ENCODE results near the gene DAD1.
"Not testable (repeated sequence)": the region's sequence is repeated elsewhere in the genome, so short reads cannot be mapped to it uniquely, and the experiment has no call there.

DAD1 gene

DNA sequence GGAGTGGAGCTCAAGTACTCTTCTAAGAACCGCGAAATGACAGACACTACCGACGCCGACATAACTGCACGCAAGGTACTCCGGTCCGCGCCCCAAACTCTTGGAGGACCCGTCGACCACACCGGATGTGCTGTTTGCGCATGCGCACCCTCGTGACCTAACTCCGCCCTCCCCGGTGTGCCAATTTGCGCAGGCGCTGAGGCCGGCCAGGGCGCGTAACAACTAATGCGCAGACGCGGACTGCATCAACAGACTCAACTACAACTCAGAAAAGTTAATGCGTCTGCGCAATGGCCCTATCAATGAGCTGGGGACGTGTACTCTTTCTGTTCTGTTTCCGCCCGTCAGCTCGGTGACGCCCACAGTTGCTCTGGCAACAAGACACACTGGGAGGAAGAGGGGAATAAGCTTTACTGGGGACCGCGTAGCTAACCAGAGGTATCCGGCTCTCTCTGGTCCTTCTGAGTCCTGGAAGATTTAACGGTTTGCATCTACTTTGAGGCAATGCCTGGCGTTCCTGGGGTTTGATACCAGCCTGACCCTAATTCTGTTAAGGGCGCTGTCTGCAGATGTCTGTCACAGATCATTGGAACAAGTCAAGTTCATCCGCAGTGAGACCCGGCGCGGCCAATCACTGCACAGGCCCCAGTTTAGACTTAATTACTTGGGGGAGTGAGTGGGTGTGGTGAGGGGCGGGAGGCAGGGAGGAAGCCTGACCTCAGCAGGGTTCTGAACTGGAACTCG lies at the start of gene DAD1:
TSS of gene DAD1 (minus strand) at position 129 of the 744 bp plus-strand sequence. CDS start at position 62, 67 bp downstream.
- in situ Hi-C loops (cut with HindIII; ENCODE audit: low sequenced_read_pairs), result loop anchor here (10.0 kb wide), 1 partner anchor 216 kb away; no protein-coding TSS in a partner anchor

DNA sequence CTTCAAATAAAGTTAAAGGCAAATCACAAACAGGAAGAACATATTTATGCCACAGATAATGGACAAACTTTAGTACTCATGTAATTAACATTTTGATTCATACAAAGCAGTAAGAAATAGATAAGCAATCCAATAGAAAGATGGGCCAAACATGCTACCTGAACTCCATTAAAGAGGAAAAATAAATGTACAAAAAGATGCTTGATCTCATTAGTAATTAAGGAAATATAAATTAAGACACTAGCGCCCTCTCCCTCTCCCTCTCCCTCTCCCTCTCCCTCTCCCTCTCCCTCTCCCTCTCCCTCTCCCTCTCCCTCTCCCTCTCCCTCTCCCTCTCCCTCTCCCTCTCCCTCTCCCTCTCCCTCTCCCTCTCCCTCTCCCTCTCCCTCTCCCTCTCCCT lies 47.0 kb upstream of the DAD1 start:
- in situ Hi-C loops (cut with HindIII; ENCODE audit: low sequenced_read_pairs), result not testable (repeated sequence)

DNA sequence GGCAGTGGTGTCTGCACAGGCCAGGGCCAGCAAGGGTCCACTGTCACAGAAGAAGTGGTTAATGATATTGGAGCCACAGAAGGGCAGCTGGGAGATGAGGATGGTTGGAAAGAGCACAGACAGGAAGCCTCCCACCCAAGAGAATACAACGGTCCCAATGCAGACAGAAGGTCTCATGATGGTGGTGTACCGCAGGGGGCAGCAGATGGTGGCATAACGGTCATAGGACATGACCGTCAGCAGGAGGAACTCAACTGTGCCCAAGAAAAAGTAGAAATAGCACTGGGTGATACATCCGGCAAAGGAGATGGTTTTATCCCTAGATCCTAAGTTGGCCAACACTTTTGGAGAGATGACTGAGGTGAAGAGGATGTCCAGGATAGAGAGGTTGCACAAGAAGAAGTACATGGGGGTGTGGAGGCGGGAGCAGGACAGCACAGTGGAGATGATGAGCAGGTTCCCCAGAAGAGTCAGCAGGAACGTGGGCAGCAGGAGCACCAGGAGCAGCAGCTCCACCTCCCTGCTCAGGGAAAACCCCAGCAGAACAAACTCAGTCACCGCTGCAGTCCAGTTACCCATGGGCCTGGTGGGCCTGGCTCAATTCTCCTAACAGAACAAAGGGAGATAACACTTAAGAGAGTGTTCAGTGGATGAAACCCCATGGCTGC lies 45.3 kb upstream of the DAD1 start:
- in situ Hi-C loops (cut with HindIII; ENCODE audit: low sequenced_read_pairs), result no loop called here

DNA sequence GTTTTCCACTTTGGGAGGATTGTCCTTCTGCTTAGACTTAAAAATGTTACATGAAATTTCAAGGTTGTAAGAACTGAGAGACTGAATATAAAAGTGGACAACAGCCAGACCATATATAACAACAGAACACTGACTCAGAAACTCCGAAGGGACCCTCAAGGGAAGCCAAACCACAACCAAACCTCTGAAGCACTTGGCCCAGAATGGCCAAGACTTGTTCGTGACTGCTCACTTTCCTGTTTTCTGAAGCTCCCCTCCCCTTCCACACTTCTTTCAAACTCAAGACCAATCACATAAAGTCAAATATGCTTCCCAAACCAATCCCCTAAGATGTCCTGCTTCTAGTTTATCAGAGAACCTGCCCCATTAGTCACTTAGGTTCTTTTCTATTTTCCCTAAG lies 41.5 kb upstream of the DAD1 start:
- in situ Hi-C loops (cut with HindIII; ENCODE audit: low sequenced_read_pairs), result no loop called here

DNA sequence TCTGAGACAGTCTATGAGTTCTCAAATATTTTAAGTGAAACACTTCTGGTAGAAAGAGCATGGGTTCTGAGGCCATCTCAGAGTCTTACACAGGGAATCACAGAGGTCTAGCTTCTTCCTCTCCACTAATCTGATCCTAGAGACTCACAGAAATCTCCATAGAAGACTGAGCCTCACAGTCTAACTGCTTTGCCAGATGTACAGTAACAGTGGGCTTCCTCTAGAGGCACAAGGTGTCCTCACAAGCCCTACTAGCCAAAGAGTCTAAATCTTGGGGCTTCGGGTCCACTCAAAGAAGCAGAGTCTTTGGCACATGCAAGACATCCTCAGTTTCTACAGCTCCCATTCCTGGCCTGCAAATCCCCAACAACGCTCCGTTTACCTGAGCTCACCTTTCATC lies 41.0 kb upstream of the DAD1 start:
- in situ Hi-C loops (cut with HindIII; ENCODE audit: low sequenced_read_pairs), result no loop called here

DNA sequence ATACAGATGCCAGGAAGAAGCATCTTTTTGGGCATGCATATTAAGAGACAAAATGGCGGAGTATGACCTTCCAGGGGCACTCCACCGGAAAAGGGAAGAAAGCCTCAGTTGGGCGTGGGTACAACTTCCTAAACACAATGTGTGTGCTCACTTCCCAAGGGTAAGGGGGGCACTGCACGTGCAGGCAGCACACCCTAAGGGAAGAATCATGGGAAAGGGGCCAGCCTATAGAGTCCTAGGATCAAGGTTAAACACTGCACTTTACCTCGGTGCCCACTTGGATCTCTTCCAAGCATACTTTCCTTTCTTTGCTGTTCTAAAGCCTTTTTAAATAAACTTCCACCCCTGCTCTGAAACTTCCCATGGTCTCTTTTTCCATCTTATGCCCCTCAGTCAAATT lies 40.3 kb upstream of the DAD1 start:
- in situ Hi-C loops (cut with HindIII; ENCODE audit: low sequenced_read_pairs), result no loop called here

DNA sequence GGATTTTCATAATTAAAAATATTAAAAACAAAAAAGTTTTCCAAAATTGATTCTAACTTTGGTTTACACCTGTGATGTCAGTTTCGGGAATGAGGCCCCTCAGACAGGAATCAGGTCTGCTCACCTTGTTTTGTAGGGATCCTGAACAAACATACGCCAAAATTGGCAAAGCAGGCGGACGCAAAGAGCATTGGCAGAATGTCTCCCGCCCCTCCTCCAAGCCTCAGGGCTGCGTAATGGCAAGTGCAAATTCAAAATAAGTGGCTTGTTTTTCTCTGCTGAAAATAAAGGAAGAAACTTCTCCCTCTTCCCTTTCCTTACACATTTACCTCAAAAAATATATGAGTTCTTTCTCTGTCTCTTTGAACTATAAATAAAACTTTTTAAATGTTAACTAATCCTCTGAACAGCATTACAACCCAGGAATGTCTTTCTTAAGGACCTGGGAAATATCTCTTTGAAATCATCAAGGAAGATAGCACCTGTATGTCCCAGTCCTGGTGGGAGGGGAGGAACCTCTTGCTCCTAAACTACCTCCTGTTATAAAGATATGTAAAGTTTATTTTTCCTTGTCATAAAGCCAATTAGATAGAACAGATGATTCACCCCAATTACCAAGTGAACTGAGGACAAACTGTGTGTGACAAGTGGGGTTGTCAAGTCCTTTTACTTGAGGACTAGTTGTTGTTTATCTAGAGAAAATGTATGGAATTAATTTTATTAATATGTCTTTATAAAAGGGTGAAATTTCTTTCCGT lies 38.7 kb upstream of the DAD1 start:
- in situ Hi-C loops (cut with HindIII; ENCODE audit: low sequenced_read_pairs), result no loop called here

DNA sequence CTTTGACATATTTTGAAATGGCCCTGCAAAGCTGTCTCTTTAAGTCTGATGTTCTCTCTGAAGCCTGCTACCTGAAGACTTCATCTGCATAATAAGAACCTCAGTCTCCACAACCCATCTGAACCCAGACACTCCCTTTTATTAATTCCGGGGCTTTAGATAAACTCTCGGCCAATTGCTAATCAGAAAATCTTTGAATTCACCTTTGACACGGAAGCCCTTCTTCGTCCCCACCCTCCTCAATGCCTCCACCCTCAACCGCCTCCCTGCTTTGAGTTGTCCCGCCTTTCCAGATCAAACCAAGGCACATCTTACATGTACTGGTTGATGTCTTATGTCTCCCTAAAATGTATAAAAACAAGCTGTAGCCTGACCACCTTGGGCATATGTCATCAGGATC lies 37.6 kb upstream of the DAD1 start:
- in situ Hi-C loops (cut with HindIII; ENCODE audit: low sequenced_read_pairs), result no loop called here

DNA sequence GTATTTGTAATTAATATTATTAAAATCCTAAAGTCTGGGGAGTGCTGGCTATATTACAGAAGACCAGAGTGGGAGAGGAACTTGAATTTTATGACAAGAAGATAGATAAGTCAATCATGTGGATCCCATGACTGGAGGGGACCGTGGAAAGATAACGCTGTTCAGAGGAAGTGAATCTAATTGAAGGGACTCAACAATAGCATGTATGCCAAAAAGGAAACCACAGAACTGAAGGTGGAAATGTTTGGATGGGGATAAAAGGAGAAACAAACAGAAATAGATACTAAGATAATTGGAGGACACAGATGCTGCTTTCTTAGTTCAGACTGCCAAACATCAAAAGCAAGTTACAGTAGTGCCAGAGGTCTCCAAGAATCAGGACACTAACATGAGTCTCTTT lies 34.0 kb upstream of the DAD1 start:
- in situ Hi-C loops (cut with HindIII; ENCODE audit: low sequenced_read_pairs), result no loop called here

DNA sequence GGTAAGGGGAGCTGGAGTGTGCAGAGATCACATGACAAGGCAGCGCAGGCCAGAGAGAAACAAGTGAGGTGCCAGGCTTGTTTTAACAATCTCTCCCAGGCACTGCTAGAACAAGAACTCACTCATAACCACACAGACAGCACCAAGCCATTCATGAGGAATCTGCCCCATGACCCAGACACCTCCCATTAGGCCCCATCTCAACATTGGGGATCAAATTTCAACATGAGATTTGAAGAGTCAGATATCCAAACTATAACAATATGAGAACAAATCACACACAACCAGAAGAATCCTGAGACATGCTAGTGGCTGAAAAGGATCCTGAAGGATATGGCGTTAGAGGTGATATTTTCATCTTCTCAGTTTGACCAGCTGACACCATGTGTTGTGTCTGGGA lies 33.2 kb upstream of the DAD1 start:
- in situ Hi-C loops (cut with HindIII; ENCODE audit: low sequenced_read_pairs), result no loop called here

DNA sequence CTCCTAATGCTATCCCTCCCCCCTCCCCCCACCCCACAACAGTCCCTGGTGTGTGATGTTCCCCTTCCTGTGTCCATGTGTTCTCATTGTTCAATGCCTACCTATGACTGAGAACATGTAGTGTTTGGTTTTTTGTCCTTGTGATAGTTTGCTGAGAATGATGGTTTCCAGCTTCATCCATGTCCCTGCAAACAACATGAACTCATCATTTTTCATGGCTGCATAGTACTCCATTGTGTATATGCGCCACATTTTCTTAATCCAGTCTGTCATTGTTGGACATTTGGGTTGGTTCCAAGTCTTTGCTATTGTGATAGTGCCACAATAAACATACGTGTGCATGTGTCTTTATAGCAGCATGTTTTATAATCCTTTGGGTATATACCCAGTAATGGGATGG lies 26.7 kb upstream of the DAD1 start:
- in situ Hi-C loops (cut with HindIII; ENCODE audit: low sequenced_read_pairs), result not testable (repeated sequence)

DNA sequence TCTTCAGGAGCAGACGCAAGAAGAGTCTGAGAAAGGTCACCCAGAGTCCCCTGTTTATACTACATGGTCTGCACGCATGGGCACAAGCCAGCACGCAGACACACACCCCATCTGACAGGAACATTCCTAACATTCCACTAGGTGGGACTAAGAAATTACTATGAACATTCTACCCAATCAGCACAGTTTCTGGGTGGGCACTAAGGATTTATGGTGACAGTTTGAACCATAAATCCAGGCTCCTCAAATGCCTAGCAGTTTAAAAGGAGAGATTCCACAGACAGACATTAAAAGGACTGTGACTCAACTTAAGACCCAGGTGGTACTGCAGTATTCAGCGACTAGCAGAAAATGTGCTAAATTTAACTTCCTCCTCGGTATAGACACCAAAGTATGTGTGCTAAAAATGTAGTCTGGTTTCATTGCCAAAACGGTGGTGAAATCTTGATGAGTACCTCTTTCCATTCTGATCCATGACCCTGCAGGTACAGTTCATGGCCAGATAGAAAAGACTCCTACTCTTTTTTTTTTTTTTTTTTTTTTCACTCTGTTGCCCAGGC lies 25.3 kb upstream of the DAD1 start:
- in situ Hi-C loops (cut with HindIII; ENCODE audit: low sequenced_read_pairs), result no loop called here

DNA sequence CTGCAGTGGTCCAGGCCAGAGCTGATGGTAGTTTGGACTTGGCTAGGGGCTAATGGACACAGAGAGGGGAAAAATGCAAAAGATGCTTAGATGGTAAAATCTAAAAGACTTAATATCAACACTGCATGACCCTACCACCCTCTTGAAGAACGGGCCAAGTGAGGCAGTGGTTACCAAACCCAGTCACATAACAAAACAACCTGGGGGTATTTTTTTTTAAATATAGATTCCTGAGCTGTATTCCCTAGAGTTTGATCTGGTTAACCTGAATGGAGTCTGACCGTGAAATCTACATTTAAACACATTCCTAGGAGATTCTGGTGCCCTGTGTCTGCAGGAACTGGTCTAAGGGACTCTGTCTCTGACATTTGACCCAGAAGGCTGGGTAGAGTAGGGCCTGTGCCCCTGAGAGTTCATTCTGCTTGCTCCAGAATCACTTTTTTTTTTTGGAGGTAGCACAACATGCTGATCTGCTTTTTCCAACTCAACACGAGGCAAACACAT lies 24.8 kb upstream of the DAD1 start:
- in situ Hi-C loops (cut with HindIII; ENCODE audit: low sequenced_read_pairs), result no loop called here

DNA sequence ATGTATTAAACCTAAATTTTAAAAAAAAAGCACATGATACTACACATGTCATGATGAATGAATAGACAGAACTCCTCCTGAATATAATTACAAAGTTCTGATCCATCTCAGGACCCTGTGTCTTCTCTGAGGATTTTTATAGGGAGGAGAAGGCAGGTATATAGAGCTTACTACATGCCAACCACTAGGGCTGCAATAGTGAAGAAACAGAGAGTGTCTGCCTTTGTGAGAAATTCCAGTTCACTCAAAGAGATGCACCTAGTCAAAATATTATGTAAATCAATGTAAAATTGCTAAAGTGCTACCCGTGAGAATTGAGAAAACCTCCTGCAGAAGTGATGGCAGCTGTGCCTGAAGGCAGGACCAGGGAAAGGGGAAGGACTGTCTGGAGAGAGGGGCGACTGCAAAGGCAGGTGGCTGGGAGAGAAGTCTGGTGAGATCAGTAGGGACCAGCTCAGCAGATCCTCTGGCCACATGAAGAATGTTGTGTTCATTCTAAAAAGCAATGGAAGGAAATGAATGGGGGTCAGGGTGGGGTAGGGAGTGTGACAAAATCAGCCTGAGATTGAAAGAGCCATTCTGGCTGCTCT lies 24.2 kb upstream of the DAD1 start:
- in situ Hi-C loops (cut with HindIII; ENCODE audit: low sequenced_read_pairs), result no loop called here

DNA sequence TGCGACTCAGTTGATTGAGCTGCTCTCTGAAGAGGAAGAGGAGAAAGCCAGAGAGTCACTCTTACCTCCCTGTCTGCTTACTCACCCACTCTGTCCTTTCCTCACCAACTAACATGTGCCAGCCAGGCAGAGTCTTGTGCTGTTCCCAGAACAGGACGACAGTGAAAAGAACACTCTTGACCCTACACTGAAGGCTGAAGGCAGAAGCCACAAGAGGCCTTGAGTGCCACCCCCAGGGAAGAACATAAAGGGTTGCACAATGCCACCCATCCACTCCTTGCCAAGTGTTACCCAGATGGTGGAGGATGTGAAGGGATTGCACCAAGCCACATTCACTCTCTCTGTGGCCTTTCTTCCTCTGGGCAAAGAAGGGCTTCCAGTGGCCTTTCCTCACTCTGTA lies 21.9 kb upstream of the DAD1 start:
- in situ Hi-C loops (cut with HindIII; ENCODE audit: low sequenced_read_pairs), result no loop called here

DNA sequence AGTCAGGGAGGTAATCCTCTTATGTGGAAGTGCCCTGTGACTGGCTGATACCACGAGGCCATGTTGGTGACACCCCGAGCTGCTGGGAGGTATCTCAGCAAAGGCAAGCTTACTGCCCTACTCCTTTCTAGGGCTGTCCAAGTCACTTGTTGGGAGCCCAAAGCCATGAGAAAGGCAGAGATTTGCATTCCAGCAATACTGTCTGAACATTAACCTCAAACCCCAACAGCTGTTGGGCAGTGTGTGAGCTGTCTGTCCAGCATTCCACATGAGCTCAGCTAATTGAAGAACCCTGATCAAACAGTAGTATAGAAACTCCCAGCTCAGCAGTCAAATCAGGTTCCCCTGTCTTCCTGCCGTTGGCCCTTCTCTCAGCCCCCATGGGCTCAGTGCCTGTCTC lies 18.3 kb upstream of the DAD1 start:
- in situ Hi-C loops (cut with HindIII; ENCODE audit: low sequenced_read_pairs), result no loop called here

DNA sequence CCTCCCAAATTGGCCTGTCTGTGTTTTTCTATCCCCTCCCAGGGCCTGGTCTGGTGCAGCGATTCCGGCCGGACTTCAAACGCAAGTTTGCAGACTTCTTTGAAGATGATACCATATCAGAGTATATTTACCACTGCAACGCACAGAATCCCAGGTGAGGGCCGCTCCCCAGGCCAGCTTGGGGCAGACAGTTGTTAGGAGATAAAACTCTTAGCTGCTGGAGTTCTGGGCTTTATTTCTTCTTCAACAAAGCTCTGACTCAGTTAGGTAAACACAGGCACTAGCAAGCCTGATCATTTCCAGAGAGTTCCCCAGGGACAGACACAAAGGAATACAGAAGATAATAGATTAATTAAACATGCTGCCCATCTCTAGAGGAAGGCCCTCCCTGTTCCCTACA lies 17.4 kb upstream of the DAD1 start:
- in situ Hi-C loops (cut with HindIII; ENCODE audit: low sequenced_read_pairs), result no loop called here

DNA sequence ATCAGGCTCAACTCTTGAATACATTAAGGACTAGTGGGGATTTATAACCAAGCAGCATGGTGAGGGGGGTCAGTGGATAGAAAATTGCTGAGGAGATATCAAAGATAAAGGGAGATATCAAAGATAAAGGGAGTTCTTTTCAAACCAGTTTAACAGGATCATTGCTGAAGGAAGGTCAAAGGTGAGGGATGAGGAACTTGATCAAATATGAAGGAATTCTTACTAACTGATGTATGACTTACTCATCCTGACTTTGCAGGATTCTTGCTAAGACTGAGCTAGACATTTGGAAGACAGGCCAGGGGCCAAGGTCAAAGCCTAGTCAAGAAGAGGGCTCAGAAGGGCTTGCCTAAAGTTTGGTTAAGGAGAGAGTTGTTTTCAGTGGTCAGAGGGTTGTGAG lies 13.8 kb upstream of the DAD1 start:
- in situ Hi-C loops (cut with HindIII; ENCODE audit: low sequenced_read_pairs), result no loop called here

DNA sequence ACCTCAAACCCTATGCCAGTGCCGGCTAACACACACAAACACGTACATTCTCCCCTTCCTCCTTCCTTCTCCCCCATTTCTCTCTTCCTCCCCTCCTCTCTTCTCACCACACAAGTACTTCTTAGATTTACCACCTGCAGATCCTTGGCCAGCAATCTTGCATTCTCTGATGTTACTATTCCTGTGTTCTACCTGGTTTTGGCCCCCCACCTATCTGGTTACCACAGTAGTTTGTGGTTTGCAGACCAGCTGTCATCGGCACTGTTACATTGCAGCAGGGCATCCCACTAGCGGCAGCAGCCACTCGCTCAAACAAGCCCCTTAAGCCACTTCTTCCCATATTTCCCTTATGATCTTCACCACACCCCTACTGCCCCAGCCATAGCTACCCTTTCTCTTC lies 13.0 kb upstream of the DAD1 start:
- in situ Hi-C loops (cut with HindIII; ENCODE audit: low sequenced_read_pairs), result no loop called here

DNA sequence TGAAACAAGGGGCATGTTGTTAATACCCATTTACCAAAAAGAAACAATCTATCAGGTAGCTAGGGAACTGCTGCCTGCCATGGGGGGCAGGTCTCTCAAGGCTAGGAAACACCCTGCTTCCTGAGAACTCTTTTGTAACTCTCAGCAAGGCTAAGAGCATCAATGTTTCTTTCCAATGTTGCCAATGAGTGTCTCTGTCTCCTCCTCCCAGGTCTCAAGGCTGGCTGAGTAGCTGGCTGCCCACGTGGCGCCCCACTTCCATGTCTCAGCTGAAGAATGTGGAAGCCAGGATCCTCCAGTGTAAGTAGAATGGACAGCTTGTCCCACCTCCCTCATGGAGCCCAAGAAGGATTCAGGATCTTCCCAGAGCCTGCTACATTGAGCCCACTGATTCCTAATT lies 12.4 kb upstream of the DAD1 start:
- in situ Hi-C loops (cut with HindIII; ENCODE audit: low sequenced_read_pairs), result no loop called here

DNA sequence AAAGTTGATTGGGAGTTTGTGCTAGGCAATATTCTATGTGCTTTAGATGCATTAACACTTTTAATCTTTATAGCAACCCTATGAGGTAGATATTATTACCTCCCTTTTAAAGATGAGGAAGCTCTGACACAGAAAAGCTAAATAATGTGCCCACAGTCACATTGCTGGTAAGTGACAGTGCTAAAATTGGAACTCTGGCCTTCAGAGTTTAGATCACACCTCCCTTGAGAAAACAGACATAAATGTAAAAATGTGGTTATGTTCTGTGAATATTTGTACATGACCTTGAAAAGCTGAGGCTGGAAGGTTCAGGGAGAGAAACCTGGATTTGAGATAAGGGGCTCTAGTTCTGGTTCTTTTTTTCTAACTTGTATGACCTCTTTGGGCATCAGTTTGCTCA lies 11.0 kb upstream of the DAD1 start:
- in situ Hi-C loops (cut with HindIII; ENCODE audit: low sequenced_read_pairs), result no loop called here

Data from DLD1 (cell line).